Epithelial cell of esophagus (primary cell): ENCODE measurements around the gene HACE1.
A peak's percentile ranks its signal among the peaks of the same experiment; 100 is the strongest.
"Not testable (repeated sequence)": the region's sequence is repeated elsewhere in the genome, so short reads cannot be mapped to it uniquely, and the experiment has no call there.

ENCODE experiments used
- DNase-seq: peaks from one replicate; pipeline ENCODE4 v3.0.0; 2010; ENCODE audit warnings: low read depth
- H3K4me3 ChIP-seq: 2 replicates; pipeline ENCODE4 v1.5.1; 2011; ENCODE audit warnings: mild to moderate bottlenecking, low read length, control low read depth
- CTCF ChIP-seq: IDR thresholded peaks from 2 replicates; pipeline ENCODE4 v1.5.1; 2011; ENCODE audit warnings: low read depth, mild to moderate bottlenecking, low read length, control low read depth, inconsistent platforms; ENCODE audit not compliant: insufficient read depth; ENCODE audit errors: missing control alignments

The HACE1 gene

GRCh38 chr6:104771258-104771832, 88.4 kb downstream of the HACE1 start:
- TF ChIP-seq CTCF = peak; percentile 39
- DNase-seq = peak; percentile 26
- H3K4me3 ChIP-seq = no peak overlapping the region

- H3K4me3 ChIP-seq = no peak overlapping the region
- DNase-seq = no peak
- TF ChIP-seq CTCF = no peak
Measured at GRCh38 chr6:104768906-104769305, 90.8 kb downstream of the HACE1 start.

- H3K4me3 ChIP-seq = no peak overlapping the region
- no peak for TF ChIP-seq CTCF
- DNase-seq = no peak
Measured at GRCh38 chr6:104766595-104766994, 93.1 kb downstream of the HACE1 start.

GRCh38 chr6:104754788-104755409, 104.8 kb downstream of the HACE1 start:
- no peak for TF ChIP-seq CTCF
- DNase-seq = no peak
- H3K4me3 ChIP-seq = no peak overlapping the region

GRCh38 chr6:104753251-104753650, 106.5 kb downstream of the HACE1 start:
- DNase-seq = no peak
- no peak overlapping the region for H3K4me3 ChIP-seq
- TF ChIP-seq CTCF = no peak

- DNase-seq = no peak
- TF ChIP-seq CTCF = no peak
- H3K4me3 ChIP-seq = no peak overlapping the region
Measured at GRCh38 chr6:104750449-104750848, 109.3 kb downstream of the HACE1 start.

GRCh38 chr6:104739124-104739523, 120.6 kb downstream of the HACE1 start:
- not testable (repeated sequence) for DNase-seq, H3K4me3 ChIP-seq

GRCh38 chr6:104737567-104737966, 122.2 kb downstream of the HACE1 start:
- not testable (repeated sequence) for DNase-seq, H3K4me3 ChIP-seq
